DMS 273 (cell line): Measurements from ENCODE around the gene RIN1.
A peak's percentile ranks its signal among the peaks of the same experiment; 100 is the strongest.

Experiments used
- DNase-seq: peaks from one replicate; lab custom pipeline; 2025; ENCODE audit not compliant: unreplicated experiment; lab: John Stamatoyannopoulos, UW

RIN1 gene

DNA sequence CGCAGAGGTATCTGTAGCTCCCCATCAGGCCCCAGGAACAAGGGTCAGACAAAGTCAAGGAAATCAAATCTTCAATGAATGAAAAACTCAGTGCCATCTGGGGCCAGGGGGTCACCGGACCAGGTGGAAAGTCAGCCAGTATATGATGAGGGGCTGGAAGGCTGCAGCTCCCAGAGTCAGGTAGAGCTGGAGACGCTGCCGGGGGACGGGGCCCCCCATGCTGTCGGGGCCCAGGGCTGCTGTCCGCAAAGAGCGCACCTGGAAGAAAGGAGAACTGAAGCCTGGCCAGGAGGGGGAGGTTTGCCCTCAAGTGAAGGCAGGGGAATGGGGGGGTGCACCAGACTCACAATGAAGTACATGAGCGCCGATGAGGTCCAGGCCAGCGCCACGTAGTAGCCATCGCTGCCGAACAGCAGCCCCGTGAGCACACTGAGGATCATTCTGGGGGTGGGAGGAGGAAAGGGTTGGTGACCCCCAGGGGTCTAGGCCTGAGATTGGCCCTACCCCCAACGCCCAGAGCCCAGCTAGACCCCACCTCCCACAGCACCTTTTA, 51.6 kb downstream of the RIN1 start:
- no peak for DNase-seq

GRCh38 chr11:66283461-66284105, 52.7 kb downstream of the RIN1 start:
- no peak for DNase-seq

DNA sequence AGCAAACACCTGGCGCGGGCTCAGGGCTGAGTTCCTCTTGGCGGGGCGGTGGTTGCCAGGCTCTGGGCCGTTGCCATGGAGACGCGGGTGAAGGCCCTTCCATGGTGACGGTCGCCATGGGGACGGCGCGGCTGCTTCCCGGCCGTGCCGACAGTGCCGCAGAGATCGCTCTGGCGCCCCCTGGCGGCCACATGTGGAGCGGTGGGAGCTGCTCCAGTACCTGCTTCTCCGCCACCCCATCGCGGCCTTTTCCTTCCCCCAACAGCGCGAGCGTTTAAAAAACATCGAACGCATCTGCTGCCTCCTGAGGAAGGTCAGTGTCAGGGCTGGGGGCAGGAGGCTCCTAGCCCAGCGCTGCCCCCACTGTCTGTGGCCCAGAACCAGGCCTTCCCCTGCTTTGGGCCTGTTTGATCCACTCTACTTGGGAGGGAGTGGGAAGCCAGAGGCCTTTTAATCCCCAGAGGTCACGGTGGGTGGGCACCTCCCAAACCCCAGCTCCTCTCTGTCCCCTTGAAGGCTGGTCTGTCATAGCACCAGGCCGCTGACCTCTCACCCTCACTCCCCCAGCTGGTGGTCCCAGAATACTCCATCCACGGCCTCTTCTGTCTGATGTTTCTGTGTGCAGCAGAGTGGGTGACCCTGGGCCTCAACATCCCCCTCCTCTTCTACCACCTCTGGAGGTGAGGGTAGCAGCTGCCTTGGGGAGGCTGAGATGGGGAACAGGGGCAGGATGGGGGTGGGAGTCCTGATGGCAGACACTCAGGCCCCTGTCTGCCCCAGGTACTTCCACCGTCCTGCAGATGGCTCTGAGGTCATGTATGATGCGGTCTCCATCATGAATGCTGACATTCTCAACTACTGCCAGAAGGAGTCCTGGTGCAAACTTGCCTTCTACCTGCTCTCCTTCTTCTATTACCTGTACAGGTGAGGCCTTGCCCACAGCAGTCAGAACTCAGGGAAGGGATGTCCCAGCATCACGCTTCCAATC, 53.5 kb downstream of the RIN1 start:
- DNase-seq: peak; percentile 99
